Measurements from ENCODE around the gene DUSP2.

Gene DUSP2

DNA sequence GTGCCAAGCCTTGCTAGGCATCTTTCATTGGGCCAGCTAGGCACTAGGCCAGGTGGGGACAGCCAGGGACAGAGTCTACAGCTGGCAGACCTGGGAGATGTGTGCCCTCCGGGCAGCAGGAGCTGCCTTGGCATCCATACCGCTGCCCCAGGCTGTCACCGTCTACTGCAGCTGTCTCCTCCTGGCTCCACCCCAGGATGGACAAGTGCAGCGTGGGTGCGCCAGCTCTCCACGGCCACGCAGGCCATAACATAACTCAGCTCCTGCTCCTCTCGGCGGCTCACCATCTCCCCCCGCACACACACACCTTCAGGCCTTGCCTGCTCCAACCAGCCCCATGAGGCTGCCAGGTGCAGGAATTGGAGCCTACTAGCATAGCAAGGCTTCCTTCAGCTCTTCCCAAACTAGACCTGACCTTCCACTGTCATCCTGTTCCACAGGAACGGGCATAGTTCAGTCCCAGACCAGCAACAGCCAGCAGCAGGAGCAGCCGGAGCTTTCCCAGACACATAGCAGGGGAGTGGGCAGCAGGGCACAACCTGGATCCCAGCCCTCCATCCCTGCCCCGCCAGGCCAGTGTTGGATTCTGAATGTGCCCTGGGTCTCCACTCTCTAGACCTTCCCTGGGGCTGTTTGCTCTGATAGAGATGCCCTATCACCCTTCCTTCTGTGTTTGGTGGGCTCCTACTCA, 26.4 kb downstream of the DUSP2 start:
- no peak overlapping the region for H3K4me3 ChIP-seq (ENCODE audit: low read length)
- no peak for DNase-seq (ENCODE audit: low read depth, low spot score)

DNA sequence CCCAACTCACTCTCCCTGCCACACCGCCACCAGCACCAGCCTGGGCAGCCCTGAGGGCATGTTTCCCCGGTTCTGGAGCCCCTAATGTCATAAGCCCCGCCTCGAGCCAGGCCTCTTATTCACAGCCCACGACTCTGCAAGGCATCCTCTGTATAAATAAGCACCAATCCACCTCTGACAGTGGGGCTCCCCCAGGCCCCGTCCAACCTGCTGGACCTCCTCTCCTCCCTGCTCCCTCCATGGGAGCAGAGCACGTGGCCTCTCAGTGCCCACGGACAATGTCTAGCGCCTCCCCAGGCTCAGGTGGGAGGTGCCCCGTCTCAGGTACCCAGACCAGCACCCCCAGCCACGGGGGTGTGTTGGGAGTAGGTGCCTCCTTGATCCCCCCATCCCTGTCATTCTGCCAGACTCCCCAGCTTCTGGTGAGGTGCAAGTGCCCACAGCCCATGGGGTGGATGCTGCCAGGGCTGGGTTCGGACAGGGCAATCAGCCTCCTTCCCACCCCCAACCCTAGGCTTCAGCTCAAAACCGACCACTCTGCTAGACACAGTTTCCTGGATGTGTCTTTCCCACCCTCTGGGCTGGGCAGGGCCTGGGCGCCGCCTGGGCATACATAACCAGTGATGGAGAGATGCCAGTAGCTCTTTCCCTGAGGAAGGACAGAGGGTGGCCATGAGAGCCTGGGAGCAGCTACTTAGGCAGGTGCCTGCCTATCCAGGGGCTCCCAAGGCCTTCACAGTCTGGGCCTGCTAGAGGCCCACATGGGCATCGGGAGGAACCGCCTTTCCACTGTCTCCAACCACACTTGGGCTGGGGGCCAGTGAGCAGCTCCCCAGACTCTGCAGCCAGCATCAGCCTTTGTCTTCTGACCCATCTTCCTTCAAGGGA, 27.3 kb downstream of the DUSP2 start:
- DNase-seq (ENCODE audit: low read depth, low spot score) = no peak
- no peak overlapping the region for H3K4me3 ChIP-seq (ENCODE audit: low read length)

GRCh38 chr2:96116879-96117533, 28.2 kb downstream of the DUSP2 start:
- H3K4me3 ChIP-seq (ENCODE audit: low read length) = peak overlapping the region; percentile 38
- DNase-seq (ENCODE audit: low read depth, low spot score) = no peak

DNA sequence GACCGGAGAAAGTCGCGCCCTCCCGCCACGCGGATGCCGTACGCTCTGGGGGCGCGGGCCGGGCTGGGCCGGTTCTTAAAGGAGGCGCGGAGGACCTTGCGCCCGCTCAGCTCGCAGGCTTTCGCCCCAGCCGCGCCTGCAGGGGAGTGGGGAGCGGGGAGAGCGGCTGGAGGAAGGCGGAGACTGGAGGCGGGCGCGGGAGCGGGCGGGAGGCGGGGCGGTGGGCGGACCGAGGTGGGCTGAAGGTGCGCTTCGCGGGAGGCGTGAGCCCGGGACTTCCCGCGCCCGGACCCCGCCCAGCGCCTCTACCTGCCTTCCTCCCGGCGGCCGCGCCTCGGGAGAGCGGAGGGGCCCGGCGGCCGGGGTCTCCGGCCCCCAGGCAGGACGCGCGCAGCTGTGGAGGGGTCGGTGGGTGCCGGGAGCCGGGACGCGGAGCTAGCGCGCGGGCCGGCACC, 28.8 kb downstream of the DUSP2 start, which contains the start of gene ADRA2B:
TSS of gene ADRA2B (minus strand) at position 148 of the 455 bp plus-strand sequence. CDS start 422 bp downstream, outside the sequence.
- peak within 1 kb of the TSS; percentile 38 for H3K4me3 ChIP-seq (ENCODE audit: low read length)
- peak; percentile 42 for DNase-seq (ENCODE audit: low read depth, low spot score)

DNA sequence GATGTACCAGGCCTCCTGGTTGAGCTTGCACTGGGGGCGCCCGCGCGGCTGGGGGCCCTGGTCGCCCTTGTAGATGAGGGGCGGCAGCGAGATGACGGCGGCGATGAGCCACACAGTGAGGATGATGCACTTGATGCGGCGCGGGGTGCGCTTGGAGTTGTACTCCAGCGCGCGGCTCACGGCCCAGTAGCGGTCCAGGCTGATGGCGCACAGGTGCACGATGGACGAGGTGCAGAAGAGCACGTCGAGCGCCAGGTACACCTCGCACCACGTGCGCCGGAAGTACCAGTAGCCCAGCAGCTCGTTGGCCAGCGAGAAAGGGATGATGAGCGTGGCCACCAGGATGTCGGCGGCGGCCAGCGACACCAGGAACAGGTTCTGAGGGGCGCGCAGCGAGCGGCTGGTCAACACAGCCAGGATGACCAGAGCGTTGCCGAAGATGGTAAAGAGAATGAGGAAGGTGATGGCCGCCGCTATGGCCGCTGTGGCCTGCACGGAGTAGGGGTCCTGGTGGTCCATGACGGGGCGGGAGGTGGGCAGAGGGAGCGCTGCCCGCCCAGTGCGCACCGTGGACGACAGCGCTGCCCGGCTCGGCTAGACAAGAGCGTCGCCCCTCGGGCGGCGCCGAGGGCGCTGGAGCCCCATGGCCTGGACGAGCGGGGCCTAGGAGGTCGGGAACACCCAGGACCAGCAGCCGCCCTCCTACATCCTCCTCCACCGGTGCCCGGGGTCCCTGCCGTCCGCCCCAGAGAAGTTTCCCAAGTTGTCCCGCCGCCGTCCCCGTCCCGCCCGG, 29.4 kb downstream of the DUSP2 start:
- no peak for DNase-seq (ENCODE audit: low read depth, low spot score)
- H3K4me3 ChIP-seq (ENCODE audit: low read length) = no peak overlapping the region

- H3K4me3 ChIP-seq (ENCODE audit: low read length) = no peak overlapping the region
- no peak for DNase-seq (ENCODE audit: low read depth, low spot score)
Observed at GRCh38 chr2:96114903-96115581, 30.2 kb downstream of the DUSP2 start.

GRCh38 chr2:96114546-96114902, 30.7 kb downstream of the DUSP2 start:
- no peak overlapping the region for H3K4me3 ChIP-seq (ENCODE audit: low read length)
- DNase-seq (ENCODE audit: low read depth, low spot score) = no peak

GRCh38 chr2:96113951-96114350, 31.3 kb downstream of the DUSP2 start:
- no peak overlapping the region for H3K4me3 ChIP-seq (ENCODE audit: low read length)
- no peak for DNase-seq (ENCODE audit: low read depth, low spot score)

DNA sequence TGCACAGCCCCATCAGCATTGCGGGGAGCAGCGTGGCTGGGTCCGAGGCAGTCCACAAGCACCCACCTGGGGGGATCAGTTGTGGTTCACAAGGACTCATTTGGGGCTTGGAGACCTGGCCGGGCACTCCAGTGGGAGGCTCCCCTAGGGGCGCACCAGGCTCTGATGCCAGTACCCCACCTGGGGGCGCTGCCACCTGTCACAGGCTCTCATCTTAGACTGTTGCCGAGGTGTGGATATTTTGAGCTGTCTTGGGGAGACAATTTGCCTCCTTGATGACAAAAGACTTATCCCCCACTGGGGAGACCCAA, 31.9 kb downstream of the DUSP2 start:
- no peak for DNase-seq (ENCODE audit: low read depth, low spot score)
- H3K4me3 ChIP-seq (ENCODE audit: low read length) = no peak overlapping the region

- H3K4me3 ChIP-seq (ENCODE audit: low read length) = no peak overlapping the region
- DNase-seq (ENCODE audit: low read depth, low spot score) = no peak
Observed at GRCh38 chr2:96112501-96113366, 32.5 kb downstream of the DUSP2 start.

DNA sequence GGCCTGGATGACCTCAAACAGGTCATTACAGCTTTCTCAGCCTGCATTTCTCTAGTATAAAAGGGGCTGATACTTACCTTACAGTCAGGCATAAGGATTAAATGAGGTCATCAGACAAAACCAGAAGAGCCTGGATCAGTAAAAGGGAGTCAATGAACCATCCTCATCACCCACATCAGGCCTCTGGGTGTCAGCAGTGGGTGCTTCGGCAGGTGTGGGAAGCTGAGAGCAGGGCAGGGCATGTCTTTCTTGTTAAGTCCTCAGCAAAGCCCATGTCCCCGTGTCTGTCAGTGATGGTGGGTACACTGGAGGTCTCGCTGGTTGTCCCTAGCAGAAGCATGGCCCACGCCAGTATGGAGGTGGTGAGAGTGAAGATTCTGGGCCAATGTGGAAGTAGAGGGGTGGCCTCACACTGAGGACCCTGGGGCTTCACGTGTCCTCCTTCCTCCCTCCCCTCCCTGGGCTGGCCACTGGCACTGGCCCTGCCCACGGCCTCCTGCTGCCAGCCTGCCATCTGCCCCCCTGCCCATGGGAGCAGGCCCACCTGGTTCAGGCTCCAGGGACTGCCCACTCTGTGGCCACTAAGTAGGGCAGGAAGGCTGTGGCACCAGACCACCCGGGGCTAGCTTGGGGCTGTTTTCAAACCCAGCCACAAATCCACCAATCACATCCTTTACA, 33.3 kb downstream of the DUSP2 start:
- DNase-seq (ENCODE audit: low read depth, low spot score) = no peak
- H3K4me3 ChIP-seq (ENCODE audit: low read length) = no peak overlapping the region

DNA sequence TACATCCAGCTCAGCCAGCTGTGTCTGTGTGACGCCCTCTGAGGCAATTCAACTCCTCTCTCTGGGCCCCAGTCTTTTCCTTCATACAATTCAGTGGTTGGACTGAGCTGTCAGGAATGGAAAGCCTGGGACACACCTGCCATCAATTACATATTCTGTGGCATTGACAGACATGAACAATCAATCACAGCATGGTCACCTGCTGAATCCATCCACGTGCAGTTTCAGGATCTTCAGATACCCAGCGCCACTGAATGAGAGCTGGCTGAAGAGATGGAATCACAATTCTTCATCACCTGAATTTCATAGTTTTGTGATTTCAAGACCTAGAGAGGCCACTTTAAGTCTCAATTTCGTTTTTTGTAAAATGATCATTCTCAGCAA, 34.0 kb downstream of the DUSP2 start:
- no peak for DNase-seq (ENCODE audit: low read depth, low spot score)
- no peak overlapping the region for H3K4me3 ChIP-seq (ENCODE audit: low read length)

DNA sequence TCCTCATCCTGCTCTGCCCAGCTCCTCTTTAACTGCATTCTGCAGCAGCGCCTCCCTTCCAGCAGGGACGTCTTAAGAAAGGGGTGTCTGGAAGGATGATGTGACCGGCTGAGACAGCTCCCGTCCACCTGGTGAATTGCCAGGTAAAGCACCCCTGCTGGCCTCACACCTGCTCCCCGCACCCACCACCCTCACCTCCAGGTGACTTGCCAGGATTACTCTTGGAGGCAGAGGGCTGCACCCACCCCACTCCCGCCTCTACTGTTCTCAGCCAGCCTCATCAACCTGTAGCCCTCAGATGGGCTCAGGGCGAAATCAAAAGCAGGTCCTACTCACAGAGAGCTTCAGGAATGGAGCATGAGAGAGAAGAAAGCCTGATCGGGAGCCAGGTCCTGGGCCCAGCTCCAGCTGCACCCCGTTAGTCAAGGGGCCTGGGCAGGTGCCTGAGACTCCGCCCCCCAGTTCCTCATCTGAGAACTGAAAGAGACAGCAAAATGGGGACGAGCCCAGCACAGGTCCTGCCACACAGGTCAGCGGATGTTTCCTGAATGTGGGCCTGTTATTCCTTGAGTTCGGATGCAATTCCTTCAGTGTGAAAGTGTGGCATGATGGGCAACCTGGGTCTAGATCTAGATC, 34.5 kb downstream of the DUSP2 start:
- no peak for DNase-seq (ENCODE audit: low read depth, low spot score)

GRCh38 chr2:96109931-96110511, 35.2 kb downstream of the DUSP2 start:
- DNase-seq (ENCODE audit: low read depth, low spot score) = no peak
- H3K4me3 ChIP-seq (ENCODE audit: low read length) = no peak overlapping the region

More for the DNA sequence above, 34.5 kb downstream of the DUSP2 start:
- no peak overlapping the region for H3K4me3 ChIP-seq (ENCODE audit: low read length)

DNA sequence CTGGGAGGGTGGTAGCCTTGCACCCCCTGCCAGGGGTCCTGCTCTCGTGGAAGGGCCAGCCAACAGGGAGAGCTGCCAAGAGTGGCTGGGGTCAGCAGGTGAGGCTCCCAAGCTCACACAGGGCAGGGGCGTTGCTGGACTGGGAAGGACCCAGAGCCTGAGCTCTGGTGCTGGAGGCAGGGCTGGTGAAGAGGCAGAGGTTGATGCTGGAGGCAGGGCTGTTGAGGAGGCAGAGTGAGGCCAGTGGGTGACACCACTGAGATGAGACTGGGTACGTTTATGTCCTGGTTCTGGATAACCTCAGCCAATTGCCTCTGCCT, 35.9 kb downstream of the DUSP2 start:
- no peak for DNase-seq (ENCODE audit: low read depth, low spot score)
- no peak overlapping the region for H3K4me3 ChIP-seq (ENCODE audit: low read length)

DNA sequence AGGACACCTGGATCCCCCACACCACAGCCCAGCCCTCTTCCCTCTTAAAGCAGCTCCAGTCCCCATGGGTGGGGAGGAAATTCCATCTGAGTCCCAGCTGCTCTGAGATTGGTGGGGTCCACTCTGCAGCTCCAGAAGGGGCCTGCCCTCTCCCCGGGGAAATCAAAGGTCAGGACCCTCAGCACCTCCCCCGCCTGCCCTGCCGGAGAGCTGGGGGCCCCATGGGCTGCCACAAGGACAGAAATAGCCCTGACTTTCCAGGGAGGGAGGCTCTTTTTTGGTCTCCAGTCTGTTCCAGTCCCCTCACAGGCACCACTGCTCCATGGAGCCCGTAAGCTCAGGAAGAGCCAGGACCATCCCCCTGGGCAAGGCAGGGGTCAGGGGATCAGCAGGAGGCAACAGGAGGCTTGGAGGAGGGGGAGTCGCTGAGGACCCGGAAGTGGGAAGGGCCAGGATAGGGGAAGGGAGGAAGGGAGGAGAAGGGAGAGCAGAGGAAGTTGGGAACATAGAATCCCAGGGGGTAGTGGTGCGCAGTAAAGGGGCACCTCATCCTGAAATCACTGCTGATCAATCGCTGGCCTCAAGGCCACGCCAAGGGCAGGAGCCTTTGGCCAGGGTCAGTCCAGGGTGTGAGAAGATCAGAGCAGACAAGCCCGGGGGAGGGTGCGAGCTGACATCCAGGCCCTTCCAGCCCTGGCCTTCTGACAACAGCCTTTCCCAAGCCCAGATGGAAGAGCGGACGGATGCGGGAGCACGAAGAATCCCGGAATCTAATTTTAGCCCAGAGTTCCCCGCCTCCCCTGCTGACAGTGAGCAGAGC, 36.5 kb downstream of the DUSP2 start:
- no peak overlapping the region for H3K4me3 ChIP-seq (ENCODE audit: low read length)
- DNase-seq (ENCODE audit: low read depth, low spot score) = no peak

Measured in Jurkat, Clone E6-1 (cell line).